GM19025 (cell line): ENCODE measurements around the gene CDH13.
"Not testable (repeated sequence)": the region's sequence is repeated elsewhere in the genome, so short reads cannot be mapped to it uniquely, and the experiment has no call there.

ENCODE experiments used
- ATAC-seq: cut with Tn5 transposase; IDR thresholded peaks from one replicate; pipeline ENCODE4 v1.9.1; 2021; ENCODE audit warnings: mild to moderate bottlenecking, low read depth, moderate library complexity; ENCODE audit not compliant: unreplicated experiment

The CDH13 gene

DNA sequence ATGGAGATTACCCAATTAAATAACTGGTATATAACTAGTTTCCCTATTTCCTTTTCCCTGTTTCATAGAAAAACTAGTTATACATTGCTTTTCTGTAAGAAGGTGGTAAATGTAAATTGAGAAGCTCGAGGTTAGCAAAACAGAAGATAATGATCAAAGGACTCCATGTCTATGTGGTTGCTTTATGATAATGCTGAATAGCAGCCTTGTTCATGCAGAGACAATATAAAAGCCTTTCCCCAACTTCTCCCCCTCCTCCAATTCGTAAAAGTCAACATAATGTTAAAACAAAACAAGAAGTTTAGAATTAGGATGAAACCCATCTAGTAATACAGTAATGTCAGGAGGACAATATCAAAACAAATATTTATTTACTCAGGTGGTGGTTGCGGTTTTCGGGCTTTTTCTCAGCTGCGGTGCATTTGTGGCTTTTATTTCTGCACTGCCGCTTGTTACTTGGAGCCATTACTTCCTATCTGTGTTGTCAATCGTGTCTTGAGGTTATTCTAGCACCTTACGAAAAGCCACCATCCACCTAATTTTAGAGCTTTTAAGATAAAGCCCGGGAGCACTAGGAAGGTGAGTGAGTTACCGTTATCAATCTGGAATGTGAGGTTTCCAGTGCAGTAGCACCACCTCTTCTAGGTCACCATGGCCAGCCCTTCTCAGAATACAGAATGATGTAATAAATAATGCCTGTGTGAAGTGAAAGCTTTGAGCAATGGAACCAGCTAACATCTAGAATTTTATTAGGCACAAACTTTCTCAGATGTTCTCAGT is 297.5 kb downstream of the CDH13 start:
- ATAC-seq, result no peak

DNA sequence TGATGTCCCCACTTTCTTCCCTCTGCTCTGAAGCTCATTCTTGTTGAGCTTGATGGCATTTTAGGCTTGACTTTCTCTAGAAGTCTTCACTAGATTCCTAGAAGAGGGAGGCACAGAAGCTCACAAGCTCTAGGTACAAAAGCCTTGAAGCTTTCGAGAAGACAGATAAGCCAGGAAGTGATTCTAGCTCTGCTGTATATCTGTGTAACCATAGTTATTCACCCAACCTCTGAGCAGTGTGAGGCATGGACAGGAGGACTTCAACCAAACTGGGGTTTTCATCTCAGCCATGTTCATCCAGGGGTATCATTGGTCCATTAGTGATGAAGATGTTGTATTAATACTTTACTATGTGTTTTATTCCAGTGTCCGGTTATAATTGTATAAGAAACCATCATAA is 299.7 kb downstream of the CDH13 start:
- no peak for ATAC-seq

DNA sequence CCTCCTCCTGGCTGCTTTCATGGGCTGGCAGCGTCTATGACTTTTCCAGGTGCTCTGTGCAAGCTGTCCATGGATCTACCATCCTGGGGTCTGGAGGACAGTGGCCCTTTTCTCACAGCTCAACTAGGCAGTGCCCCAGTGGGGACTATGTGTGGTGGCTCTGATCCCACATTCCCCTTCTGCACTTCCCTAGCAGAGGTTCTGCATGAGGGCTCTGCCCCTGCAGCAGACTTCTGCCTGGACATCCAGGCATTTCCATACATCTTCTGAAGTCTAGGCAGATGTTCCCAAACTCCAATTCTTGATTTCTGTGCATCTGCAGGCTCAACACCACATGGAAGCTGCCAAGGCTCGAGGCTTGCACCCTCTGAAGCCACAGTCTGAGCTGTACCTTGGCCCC is 307.2 kb downstream of the CDH13 start:
- not testable (repeated sequence) for ATAC-seq

DNA sequence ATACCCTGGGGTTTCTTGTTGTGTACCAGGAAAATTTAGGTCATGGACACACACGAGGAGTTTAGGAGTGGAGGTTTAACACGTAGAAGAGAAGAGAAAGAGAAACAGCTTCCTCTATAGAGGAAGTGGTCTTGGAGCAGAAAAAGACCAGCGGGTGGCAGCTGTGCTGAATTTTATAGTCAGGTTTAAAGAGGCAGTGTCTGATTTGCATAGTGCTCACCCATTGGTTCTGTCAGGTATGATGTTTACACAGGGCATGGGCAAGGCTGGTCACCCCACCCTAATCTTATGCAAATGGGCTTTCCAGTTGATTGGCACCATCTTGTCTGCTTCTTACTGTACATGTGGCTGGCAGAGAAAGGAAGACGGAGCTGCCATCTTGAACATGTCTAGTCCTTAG is 309.0 kb downstream of the CDH13 start:
- ATAC-seq, result no peak

DNA sequence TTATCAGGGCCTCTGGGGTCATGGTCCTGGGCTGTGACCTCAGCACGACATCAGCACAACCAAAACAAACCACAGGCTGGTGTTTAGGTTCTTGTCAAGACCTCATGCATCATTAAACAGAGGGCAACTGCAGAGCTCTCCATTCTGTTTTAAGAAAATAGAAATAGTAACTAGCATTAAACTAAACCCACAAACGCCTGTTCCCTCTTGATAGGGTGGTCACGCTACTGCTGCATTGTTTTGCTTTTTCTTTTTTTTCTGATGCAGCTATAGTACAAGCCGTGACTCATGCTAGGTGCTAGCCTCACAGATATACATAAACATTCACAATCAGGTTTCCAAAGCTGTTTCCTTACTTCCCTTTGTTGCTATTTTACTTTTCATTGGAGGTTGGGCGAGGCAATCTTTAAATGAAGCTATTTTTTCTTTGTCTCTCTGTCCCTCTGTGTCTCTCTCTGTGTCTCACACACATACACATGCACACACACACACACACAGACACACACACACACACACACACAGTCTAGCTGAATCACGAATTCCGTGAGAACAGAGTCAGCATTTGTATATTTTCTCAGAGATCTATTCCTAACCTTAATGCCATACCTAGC is 310.3 kb downstream of the CDH13 start:
- no peak for ATAC-seq

DNA sequence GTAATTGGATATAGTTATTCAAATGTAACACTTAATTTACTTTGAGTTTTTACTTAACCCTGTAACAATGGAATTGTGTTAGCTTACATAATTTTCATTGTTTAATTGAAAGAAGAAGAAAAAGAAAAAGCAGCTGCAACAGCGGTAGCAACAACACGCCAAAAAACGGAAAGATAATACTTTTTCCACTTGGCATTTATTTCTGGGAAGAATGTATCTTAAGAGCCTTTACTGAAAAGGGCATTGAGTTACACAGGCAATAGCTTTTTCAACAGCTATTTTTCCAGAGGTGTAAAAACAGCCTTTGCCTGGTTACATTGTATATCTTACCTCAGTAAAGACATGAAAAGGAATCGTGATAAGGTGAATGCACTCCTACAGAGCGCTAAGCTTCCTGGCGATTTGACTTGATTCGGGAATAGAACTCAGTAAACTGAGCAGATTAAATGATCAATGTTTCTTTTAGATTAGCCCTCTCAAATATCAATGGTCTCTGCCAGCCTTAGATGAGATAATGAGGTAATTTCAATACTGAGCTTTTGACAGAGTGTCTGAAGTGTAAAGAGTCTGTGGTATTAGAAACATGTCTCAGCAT is 311.3 kb downstream of the CDH13 start:
- ATAC-seq, result no peak

DNA sequence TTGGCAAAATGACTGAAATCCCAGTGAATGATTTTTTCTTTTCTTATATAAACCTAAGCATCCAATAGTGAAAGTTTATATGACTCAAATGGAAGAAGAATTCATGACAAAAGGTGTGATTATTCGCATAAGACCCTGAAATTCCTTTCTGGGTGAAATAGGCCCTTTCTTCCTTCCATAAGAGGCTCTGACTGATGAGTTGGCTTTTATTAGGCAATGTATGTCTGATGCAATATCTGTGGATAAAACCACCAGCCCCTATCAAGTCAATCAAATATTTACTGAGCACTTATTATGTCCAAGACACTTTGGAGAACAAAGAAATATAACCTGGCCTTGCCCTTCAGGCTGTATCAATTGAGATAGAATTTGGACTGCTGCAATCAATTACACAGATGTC is 316.6 kb downstream of the CDH13 start:
- ATAC-seq, result no peak

DNA sequence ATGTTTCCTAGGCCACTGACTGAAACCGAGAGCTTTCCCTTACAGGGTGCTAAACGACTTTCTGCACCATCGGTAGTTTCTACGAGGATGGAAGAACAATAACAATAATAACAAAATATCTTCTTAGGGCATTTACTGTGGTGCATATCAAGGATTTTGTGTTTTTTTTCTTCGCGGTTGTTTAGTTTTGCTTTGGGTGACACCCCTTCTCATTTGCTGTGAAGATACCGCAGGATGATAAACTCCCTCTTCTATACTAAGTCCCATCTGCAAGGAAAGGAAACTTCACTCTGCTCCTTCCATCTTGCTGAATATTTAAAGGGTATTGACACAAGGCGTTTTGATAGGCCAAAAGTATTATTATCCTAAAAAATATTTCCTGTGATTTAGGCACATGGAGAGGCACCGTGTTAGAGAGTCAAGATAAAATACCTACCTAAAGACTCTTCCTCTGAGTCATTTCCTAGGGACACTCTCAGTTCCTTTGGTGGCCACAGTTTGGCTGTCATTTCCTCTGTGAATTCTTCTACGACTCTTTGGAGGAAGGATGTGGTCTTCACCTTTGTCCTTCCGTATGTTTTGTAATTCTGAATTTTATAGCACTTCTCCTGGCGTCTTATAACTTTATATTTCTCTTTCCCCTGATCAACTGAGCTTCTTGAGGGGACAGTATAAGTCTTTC is 318.8 kb downstream of the CDH13 start:
- no peak for ATAC-seq

DNA sequence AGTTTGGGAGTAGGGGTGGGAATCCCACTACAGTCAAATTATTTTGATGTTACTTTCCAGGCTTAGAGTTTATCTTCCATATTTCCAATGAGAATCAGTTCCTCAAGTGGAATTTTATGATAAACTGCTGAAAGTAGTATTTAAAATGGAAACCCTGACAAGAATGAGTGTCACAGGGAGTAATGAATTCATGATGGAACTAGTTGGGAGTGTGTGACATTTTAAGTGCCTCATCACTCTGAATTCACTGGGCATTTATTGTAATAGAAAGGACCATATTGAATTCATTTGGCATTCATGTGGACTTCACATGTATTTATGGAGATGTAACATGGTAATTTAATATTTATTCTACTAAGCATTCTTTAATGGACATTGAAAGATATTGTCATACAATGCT is 320.9 kb downstream of the CDH13 start:
- no peak for ATAC-seq

DNA sequence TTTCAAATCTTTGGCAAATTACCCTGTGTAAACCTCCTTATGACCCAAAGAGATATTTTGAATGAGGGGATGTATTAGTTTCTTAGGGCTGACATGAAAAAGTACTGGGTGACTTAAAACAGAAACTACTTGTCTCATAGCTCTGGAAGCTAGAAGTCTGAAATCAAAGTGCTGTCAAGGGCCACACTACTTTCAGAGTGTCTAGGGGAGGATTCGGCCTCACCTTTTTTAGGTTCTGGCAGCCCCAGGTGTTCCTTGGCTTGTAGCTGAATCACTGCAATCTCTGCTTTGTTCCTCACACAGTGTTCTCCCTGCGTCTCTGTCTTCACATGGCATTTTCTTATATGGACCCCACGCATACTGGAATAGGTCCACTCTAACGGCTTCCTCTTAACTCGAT is 322.2 kb downstream of the CDH13 start:
- no peak for ATAC-seq

DNA sequence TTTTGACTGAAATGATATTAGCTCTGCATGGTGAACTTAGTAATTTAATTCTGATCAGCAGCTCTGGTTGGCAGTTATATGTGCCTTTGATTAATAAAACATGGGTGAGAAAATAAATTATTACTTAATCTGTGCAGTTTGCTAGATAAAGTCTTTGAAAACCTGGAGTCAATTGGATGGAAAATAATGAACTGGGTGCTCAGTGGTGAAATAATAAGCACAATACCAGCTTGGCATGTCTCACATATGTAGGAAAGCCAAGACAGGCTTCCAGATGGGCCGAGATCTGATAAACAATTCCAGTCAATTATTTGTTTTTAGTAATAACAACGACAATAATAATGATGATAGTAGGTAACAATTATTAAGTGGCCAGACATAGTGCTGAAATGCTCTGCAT is 326.7 kb downstream of the CDH13 start:
- ATAC-seq, result no peak

DNA sequence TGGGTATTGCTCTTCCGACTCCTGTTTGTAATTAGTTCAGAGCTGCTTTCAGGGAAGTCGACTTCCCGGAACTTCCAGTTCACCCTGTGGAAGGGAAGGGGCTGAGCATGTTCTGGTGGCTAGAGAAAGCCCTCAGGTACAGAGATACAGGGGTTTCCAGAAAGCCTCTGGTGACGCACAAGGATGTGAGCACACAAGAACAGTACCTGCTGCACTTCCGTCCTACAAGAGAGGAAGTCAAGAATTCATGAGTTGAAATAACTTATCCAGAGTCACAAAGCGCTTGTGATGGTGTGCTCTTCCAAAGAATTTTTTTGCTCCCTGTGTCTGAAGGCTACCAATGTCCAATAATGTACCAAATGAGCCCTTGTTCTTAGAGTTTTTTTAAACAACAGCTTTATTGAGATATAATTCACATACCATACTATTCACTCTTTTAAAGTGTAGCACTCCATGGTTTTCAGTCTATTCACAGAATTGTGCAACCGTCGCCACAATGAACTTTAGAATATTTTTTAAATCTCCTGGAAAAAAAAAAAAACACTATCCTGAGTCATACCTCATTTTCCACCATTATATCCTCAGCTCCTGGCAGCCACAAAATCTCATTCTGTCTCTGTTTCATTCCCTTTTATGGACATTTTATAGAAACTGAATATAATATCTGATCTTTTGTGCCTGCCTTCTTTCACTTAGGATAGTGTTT is 327.6 kb downstream of the CDH13 start:
- no peak for ATAC-seq

DNA sequence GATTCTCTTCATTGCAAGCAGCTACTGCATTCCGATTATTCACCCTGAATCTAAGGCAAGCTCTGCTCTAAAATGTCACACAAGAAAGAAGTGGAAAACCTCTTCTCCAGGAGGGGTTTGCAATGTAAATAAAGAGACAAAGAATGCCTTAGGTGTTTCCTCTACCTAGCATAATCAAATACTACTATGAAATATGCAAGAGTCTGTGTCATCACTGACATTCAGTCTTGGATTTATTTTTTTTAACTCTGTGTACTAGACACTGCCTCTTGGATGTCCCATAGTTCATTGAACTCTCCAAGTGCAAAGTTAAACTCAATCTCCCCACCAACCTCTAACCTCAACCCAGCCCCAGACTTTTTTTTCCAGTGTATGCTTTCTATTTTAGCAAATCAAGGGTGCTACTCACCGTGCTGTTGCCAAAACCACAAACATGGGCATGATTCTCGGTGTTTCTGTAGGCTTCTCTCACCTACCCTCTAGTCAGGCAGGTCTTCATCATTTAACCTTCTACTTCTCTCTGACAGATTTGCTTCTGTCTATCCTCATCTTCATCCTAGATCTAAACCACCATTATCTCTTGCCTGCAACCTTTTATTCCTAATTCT is 329.1 kb downstream of the CDH13 start:
- ATAC-seq, result no peak

DNA sequence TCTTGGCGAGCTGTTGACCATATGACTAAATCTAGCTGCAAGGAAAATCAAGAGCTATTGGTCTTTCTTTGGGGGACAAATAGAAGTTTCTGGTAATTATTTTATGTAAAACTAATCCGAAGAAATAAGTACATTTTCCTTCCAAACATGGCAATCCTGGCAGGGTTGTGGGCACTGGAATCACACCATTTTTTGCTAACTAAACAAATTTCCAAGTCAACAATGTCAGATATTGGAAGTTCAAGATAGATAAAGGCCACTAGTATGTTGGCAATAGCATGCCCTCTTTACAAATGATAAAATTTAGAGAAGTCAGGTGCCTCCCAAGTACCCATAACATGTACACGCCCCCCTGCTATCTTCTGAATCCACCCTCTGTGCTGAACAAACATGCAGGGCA is 330.4 kb downstream of the CDH13 start:
- ATAC-seq, result no peak

DNA sequence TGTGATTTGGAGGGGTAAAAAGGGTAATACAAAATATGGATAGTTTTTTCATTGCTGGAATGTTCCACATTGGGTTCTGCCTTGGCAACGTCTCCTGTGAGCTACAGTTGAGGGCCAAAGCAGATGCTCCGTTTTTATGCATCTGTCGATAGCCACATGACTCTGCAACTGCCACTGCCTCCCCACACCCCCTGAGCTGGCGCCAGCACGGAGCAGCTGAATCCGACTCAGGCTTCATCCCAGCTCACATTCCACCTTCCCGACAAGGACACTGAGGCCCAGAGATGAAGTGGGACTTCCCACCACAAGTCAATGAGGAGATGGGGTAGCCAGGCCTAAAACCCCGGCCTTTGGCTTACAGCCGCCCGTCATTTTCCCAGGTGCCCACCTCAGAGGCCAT is 334.1 kb downstream of the CDH13 start:
- ATAC-seq, result no peak

DNA sequence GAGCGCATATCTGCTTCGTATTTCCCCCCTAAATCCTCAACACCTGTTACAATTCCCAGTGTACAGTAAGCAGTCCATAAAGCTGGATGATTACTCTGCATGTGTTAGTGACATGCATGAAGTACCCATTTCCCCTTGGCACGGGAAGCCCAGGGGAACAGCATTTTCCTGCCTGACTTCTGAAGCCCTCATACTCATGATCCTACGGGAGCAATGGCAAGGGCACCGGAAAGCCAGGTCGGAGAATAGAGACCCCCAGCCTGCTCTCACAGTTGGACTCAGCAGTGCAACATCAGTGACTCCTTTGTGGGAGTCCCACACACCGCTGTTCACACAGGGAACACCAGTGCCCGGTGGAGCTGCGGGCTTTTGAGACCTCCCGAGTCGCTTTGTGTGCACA is 336.9 kb downstream of the CDH13 start:
- no peak for ATAC-seq

DNA sequence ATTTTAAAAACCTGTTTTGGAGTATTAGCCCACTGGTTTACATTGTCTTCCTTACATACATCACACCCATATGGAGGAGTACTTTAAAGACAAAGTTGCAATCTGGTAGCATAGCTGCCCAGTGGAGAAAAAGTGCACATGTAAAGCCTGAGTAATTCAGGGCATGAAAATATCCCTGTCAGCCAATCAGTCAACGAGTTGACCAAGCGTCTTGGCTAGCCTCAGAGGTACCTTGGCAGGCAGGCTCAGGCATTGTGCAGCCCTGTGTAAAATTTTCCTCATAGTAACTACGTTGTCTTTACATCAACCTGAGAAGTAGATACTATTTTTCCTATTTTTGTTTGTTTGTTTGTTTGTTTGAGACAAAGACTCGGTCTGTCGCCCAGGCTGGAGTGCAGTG is 339.0 kb downstream of the CDH13 start:
- ATAC-seq, result no peak

DNA sequence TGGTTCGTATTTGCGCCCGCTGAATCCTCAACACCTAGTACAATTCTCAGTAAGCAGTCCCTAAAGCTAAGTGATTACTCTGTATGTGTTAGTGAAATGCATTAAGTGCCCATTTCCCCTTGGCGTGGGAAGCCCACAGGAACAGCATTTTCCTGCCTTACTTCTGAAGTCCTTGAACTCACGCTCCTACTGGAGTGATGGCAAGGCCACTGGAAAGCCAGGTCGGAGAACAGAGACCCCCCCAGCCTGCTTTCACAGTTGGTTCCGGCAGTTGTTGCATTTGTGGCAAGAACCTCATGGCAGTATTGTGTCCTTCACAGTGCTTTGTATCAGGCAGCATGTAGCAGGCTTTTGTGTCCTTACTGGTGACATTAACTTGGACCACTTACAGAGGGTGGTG is 340.7 kb downstream of the CDH13 start:
- ATAC-seq, result no peak

DNA sequence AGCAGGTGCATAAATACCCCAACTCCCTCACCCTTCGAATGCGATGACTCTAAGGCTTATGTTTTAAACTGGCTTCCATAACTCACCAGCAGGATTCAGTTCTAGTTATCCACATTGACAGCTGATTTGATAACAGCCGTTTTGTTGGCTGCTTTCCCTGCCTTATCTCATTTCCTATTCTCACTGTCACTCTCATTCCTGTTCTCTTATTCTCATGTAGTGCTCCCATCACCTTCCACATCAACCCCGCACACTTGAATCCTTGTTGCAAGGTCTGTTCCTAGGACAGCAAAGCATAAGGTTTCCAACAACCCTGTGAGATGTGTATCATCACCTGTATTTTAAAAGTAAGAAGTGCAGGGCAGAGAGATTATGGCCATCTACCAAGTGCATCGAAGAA is 344.4 kb downstream of the CDH13 start:
- ATAC-seq, result no peak

DNA sequence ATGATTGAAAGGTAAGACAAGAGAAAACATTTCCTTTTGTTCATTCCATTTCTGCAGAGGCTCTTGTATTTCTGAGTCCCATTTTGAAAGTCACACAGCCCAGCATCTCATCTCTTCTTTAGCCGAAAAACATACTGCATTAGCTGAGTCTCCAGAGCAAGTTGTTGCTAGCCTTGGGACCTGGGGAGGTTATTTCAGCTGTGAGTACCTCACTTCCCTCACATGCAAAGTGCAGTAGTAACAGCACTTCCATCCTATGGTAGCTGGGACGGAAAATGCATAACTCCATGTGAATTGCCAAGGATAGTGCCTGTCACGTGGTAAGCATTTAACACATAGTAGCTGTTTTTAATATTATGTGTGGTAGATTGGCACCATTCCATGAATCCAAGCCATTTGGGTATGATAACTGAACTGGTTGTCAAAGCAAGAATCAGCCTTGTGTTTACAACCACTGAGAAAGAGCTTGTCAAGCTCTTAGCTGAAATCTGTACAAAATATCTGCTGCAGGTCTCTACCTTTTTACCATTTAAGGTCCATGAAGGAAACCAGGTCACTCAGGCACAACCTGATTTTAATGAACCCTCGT is 345.7 kb downstream of the CDH13 start:
- no peak for ATAC-seq
